IMR-90 (cell line): ENCODE data around the gene ZNF213. TPM values are rescaled to one million over a fixed set of nuclear protein-coding genes. Genes with fewer than 3 reads are reported as not detected.

Source experiments
- ATAC-seq: fragments of 200-7000 bp; cut with Tn5 transposase; 2 replicates; pipeline ENCODE4 v1.9.1; 2020; ENCODE audit warnings: low read depth, mild to moderate bottlenecking, moderate library complexity
- BruUV-seq: library from RNA; stranded (reverse); fragments of 400-500 nt; replicated peaks from 2 replicates; lab custom pipeline; 2021; lab: Mats Ljungman, UMichigan
- CTCF ChIA-PET: fragments of 300-600 bp; formaldehyde crosslinking; extraction: SDS; loops from one replicate; lab custom pipeline; 2021; ENCODE audit warnings: antibody characterized with exemption; lab: Yijun Ruan, JAX
- POLR2A ChIA-PET: fragments of 300-600 bp; sonication (Branson Sonifier 250); formaldehyde crosslinking; loops from one replicate; lab custom pipeline; 2022; ENCODE audit warnings: antibody characterized with exemption; ENCODE audit not compliant: unreplicated experiment; lab: Charles Lee
- DNase-seq: peaks from one replicate; pipeline ENCODE4 v3.0.0; 2013
- H2AFZ ChIP-seq: replicated peaks from 2 replicates; pipeline ENCODE3; 2013; ENCODE audit warnings: low read length, mild to moderate bottlenecking; ENCODE audit not compliant: poor library complexity
- H2AK5ac ChIP-seq: 2 replicates; pipeline ENCODE4 v1.6.1; 2013; ENCODE audit warnings: low read depth, low read length, inconsistent platforms
- H2AK9ac ChIP-seq: replicated peaks from 2 replicates; pipeline ENCODE3; 2013; ENCODE audit warnings: mild to moderate bottlenecking, low read depth, low read length, moderate library complexity; ENCODE audit not compliant: poor library complexity
- H2BK120ac ChIP-seq: 2 replicates; pipeline ENCODE4 v1.6.1; 2013; ENCODE audit warnings: low read depth, low read length, inconsistent platforms
- H2BK15ac ChIP-seq: 3 replicates; pipeline ENCODE4 v1.6.1; 2013; ENCODE audit warnings: low read depth, low read length, inconsistent platforms
- H2BK20ac ChIP-seq: 2 replicates; pipeline ENCODE4 v1.6.1; 2013; ENCODE audit warnings: low read depth, mild to moderate bottlenecking, inconsistent platforms, low read length, moderate library complexity
- H2BK5ac ChIP-seq: 2 replicates; pipeline ENCODE4 v1.6.1; 2013; ENCODE audit warnings: mild to moderate bottlenecking, low read depth, low read length, inconsistent platforms; ENCODE audit not compliant: poor library complexity, severe bottlenecking
- H3K14ac ChIP-seq: replicated peaks from 2 replicates; pipeline ENCODE4 v1.6.1; 2013; ENCODE audit warnings: low read depth, low read length, inconsistent platforms
- H3K18ac ChIP-seq: 2 replicates; pipeline ENCODE4 v1.6.1; 2013; ENCODE audit warnings: low read depth, low read length, control low read depth
- H3K23ac ChIP-seq: 2 replicates; pipeline ENCODE4 v1.6.1; 2013; ENCODE audit warnings: low read depth, low read length, inconsistent platforms
- H3K27ac ChIP-seq: 2 replicates; pipeline ENCODE4 v1.5.1; 2013; ENCODE audit warnings: mild to moderate bottlenecking, control low read depth, low read length; ENCODE audit not compliant: insufficient read depth
- H3K27me3 ChIP-seq: 2 replicates; pipeline ENCODE4 v1.6.1; 2013; ENCODE audit warnings: low read length; ENCODE audit not compliant: control insufficient read depth, insufficient read depth
- H3K36me3 ChIP-seq: 2 replicates; pipeline ENCODE4 v1.6.1; 2013; ENCODE audit warnings: low read length, mixed read lengths; ENCODE audit not compliant: control insufficient read depth, insufficient read depth
- H3K4ac ChIP-seq: 2 replicates; pipeline ENCODE4 v1.6.1; 2013; ENCODE audit warnings: low read depth, low read length, inconsistent platforms
- H3K4me1 ChIP-seq: 2 replicates; pipeline ENCODE4 v1.6.1; 2013; ENCODE audit warnings: low read length, mixed read lengths; ENCODE audit not compliant: control insufficient read depth, insufficient read depth
- H3K4me2 ChIP-seq: 2 replicates; pipeline ENCODE4 v1.6.1; 2013; ENCODE audit warnings: low read depth, mild to moderate bottlenecking, control low read depth, low read length, moderate library complexity
- H3K4me3 ChIP-seq: 2 replicates; pipeline ENCODE4 v1.5.1; 2013; ENCODE audit warnings: low read depth, mild to moderate bottlenecking, control low read depth, low read length, moderate library complexity; ENCODE audit not compliant: insufficient read depth
- H3K56ac ChIP-seq: 2 replicates; pipeline ENCODE4 v1.6.1; 2013; ENCODE audit warnings: low read length, inconsistent platforms; ENCODE audit not compliant: insufficient read depth; ENCODE audit errors: extremely low read depth
- H3K79me1 ChIP-seq, 2 experiments: 2 replicates each; pipeline ENCODE4 v1.6.1; 2013; ENCODE audit warnings: low read length in 2 of 2, inconsistent platforms in 1 of 2, low read depth in 1 of 2
- H3K9ac ChIP-seq: 2 replicates; pipeline ENCODE4 v1.6.1; 2013; ENCODE audit warnings: low read depth, low read length, control low read depth
- H3K9me1 ChIP-seq: 2 replicates; pipeline ENCODE4 v1.6.1; 2013; ENCODE audit warnings: low read length, inconsistent platforms; ENCODE audit not compliant: insufficient read depth
- H3K9me3 ChIP-seq: 2 replicates; pipeline ENCODE4 v1.6.1; 2013; ENCODE audit warnings: low read length; ENCODE audit not compliant: control insufficient read depth, insufficient read depth
- H4K20me1 ChIP-seq: 2 replicates; pipeline ENCODE4 v1.6.1; 2013; ENCODE audit warnings: low read length, inconsistent platforms; ENCODE audit not compliant: insufficient read depth
- H4K5ac ChIP-seq: 2 replicates; pipeline ENCODE4 v1.6.1; 2013; ENCODE audit warnings: mild to moderate bottlenecking, low read depth, low read length, control low read depth
- H4K8ac ChIP-seq, 2 experiments: 2 replicates each; pipeline ENCODE4 v1.6.1; 2013; ENCODE audit warnings: low read depth in 2 of 2, low read length in 2 of 2, control low read depth in 1 of 2, inconsistent platforms in 1 of 2
- H4K91ac ChIP-seq: 2 replicates; pipeline ENCODE4 v1.6.1; 2013; ENCODE audit warnings: low read depth, low read length, inconsistent platforms; ENCODE audit not compliant: insufficient read depth
- BHLHE40 ChIP-seq: fragments of 150-350 bp; IDR thresholded peaks from 2 replicates; pipeline ENCODE4 v1.6.1; 2016; ENCODE audit warnings: mild to moderate bottlenecking, low read depth, low read length
- CEBPB ChIP-seq: IDR thresholded peaks from 2 replicates; pipeline ENCODE4 v1.6.1; 2012; ENCODE audit warnings: low read depth, low read length, improper control_type of control experiment
- CHD1 ChIP-seq: IDR thresholded peaks from 2 replicates; pipeline ENCODE4 v1.6.1; 2012; ENCODE audit warnings: low read depth, low read length, improper control_type of control experiment
- ELK1 ChIP-seq: fragments of 150-350 bp; IDR thresholded peaks from 2 replicates; pipeline ENCODE4 v1.6.1; 2016; ENCODE audit warnings: low read depth, mild to moderate bottlenecking, low read length, moderate library complexity, borderline replicate concordance
- FOS ChIP-seq: fragments of 150-350 bp; IDR thresholded peaks from 2 replicates; pipeline ENCODE4 v1.6.1; 2016; ENCODE audit warnings: low read depth, low read length
- MAFK ChIP-seq: IDR thresholded peaks from 2 replicates; pipeline ENCODE4 v1.6.1; 2012; ENCODE audit warnings: low read depth, low read length, improper control_type of control experiment
- MAZ ChIP-seq: IDR thresholded peaks from 2 replicates; pipeline ENCODE4 v1.6.1; 2012; ENCODE audit warnings: low read depth, mild to moderate bottlenecking, low read length, improper control_type of control experiment, moderate library complexity, borderline replicate concordance
- MXI1 ChIP-seq: IDR thresholded peaks from 2 replicates; pipeline ENCODE4 v1.6.1; 2012; ENCODE audit warnings: low read depth, mild to moderate bottlenecking, low read length, moderate library complexity, borderline replicate concordance
- NFE2L2 ChIP-seq: fragments of 150-350 bp; IDR thresholded peaks from 2 replicates; pipeline ENCODE4 v1.6.1; 2016; ENCODE audit warnings: low read depth, mild to moderate bottlenecking, low read length
- POLR2A ChIP-seq: IDR thresholded peaks from 2 replicates; pipeline ENCODE4 v1.6.1; 2012; ENCODE audit warnings: mild to moderate bottlenecking, low read depth, low read length
- RAD21 ChIP-seq: IDR thresholded peaks from 2 replicates; pipeline ENCODE4 v1.6.1; 2012; ENCODE audit warnings: low read length, improper control_type of control experiment
- RCOR1 ChIP-seq: IDR thresholded peaks from 2 replicates; pipeline ENCODE4 v1.6.1; 2012; ENCODE audit warnings: mild to moderate bottlenecking, low read length, improper control_type of control experiment; ENCODE audit not compliant: insufficient replicate concordance
- RFX5 ChIP-seq: IDR thresholded peaks from 2 replicates; pipeline ENCODE4 v1.8.0; 2012; ENCODE audit warnings: low read depth, mild to moderate bottlenecking, low read length, moderate library complexity
- SMC3 ChIP-seq: fragments of 150-350 bp; IDR thresholded peaks from 2 replicates; pipeline ENCODE4 v1.6.1; 2016; ENCODE audit warnings: low read depth, mild to moderate bottlenecking, antibody characterized with exemption, low read length, moderate library complexity
- USF2 ChIP-seq: fragments of 150-350 bp; IDR thresholded peaks from 2 replicates; pipeline ENCODE4 v1.6.1; 2017; ENCODE audit warnings: mild to moderate bottlenecking, antibody characterized with exemption, low read length, low read depth
- WGBS, 2 experiments: methylation state at CpG; one replicate each; pipeline versions ENCODE4 v1.1.5 to v1.1.7; 2013; ENCODE audit warnings: missing lambda C conversion rate in 2 of 2; ENCODE audit not compliant: insufficient read length in 1 of 2; ENCODE audit errors: extremely low coverage in 2 of 2; 5-methylcytosine and 5-hydroxymethylcytosine counted together
- dilution Hi-C: fragments of 300-500 bp; cut with HindIII; formaldehyde crosslinking; loops from one replicate; pipeline ENCODE4 v1.14.3; 2018; ENCODE audit warnings: low sequenced_read_pairs; ENCODE audit not compliant: unreplicated experiment
- in situ Hi-C: fragments of 300-500 bp; cut with MboI; formaldehyde crosslinking; loops from 3 replicates; pipeline ENCODE4 v1.14.3; 2019; ENCODE audit warnings: low sequenced_read_pairs, inconsistent platforms, mixed read lengths
- intact Hi-C: fragments of 100-400 bp; cut with micrococcal nuclease; formaldehyde crosslinking; loops from 2 replicates; pipeline ENCODE4 v1.10.0; 2022
- polyA plus RNA-seq, 3 experiments: library from polyadenylated mRNA; depleted of rRNA; stranded (reverse); fragments of >200 nt; gene quantifications; 2 replicates each; pipeline ENCODE4 v1.2.3, GENCODE V29; 2012; ENCODE audit warnings: low replicate concordance in 1 of 3
- total RNA-seq: library from RNA; depleted of rRNA; stranded (reverse); fragments of >200 nt; gene quantifications from 2 replicates; pipeline ENCODE4 v1.2.3, GENCODE V29; 2012

Gene ZNF213
- total and polyA plus RNA-seq, 2 of the 4 experiments (the other 2 are of a cell fraction) = 0.72 to 4.0 TPM

GRCh38 chr16:3138823-3139426 is 4.1 kb downstream of the ZNF213 start:
- in situ Hi-C loops (no loop called here), intact Hi-C loops (no loop called here), dilution Hi-C loops (no loop called here)
- peak overlapping the region; percentile 65; the same call in 1 of the 2 replicates for H3K4ac ChIP-seq
- H3K27ac ChIP-seq = peak overlapping the region; percentile 60
- H3K9ac ChIP-seq = no peak overlapping the region
- H3K36me3 ChIP-seq = peaks cover 19% of the 10 kb centered on the region
- no peak overlapping the region for H3K4me2 ChIP-seq
- ChIA-PET POLR2A (no interaction called here), CTCF (no interaction called here)
- H2BK20ac ChIP-seq = peak overlapping the region; percentile 50; the same call in 1 of the 2 replicates
- H2AFZ ChIP-seq = no peak overlapping the region
- H4K20me1 ChIP-seq = no peaks in the 10 kb centered on the region; the same call in 1 of the 2 replicates
- peak overlapping the region; percentile 76 for H2BK5ac ChIP-seq
- 0 out of 2 replicates have a peak, but pooled peaks cover 3% of the 10 kb centered on the region for H3K9me1 ChIP-seq
- no peaks in the 10 kb centered on the region for H3K27me3 ChIP-seq
- H3K4me1 ChIP-seq = peaks cover 5% of the 10 kb centered on the region
- peak overlapping the region; percentile 2; the same call in 1 of the 2 replicates for H3K23ac ChIP-seq
- no peak overlapping the region for H3K18ac ChIP-seq
- H4K8ac ChIP-seq = peak overlapping the region; percentile 74 to 93
- no peak for DNase-seq
- BruUV-seq = no TSS peak
- WGBS, 2 experiments = 93% methylated on average over 4 of the region's 14 CpGs; no CpG with 5 or more reads in 1 of the 2 experiments
- no peak overlapping the region for H3K4me3 ChIP-seq
- H2BK120ac ChIP-seq = 0 out of 2 replicates have a peak overlapping the region, but pooled peaks have one; percentile 41
- ATAC-seq = no peak
- H4K5ac ChIP-seq = no peak overlapping the region; the same call in 1 of the 2 replicates
- peaks cover 22 to 23% of the 10 kb centered on the region in 2 experiments for H3K79me1 ChIP-seq
- H3K9me3 ChIP-seq = no peaks in the 10 kb centered on the region
- H3K56ac ChIP-seq = no peak overlapping the region
- peak overlapping the region; percentile 68; the same call in 1 of the 2 replicates for H4K91ac ChIP-seq
- peak overlapping the region; percentile 63; the same call in 1 of the 2 replicates for H3K14ac ChIP-seq
- peak overlapping the region; percentile 73 for H2AK9ac ChIP-seq
- peak overlapping the region; percentile 84; the same call in 1 of the 2 replicates for H2AK5ac ChIP-seq
- H2BK15ac ChIP-seq = no peak overlapping the region
- TF ChIP-seq ELK1 (no peak), RAD21 (no peak), CHD1 (no peak), MXI1 (no peak), USF2 (no peak), BHLHE40 (no peak), NFE2L2 (no peak), CEBPB (no peak), POLR2A (no peak), RCOR1 (no peak), SMC3 (no peak), MAFK (no peak), FOS (no peak), MAZ (no peak), RFX5 (no peak)
